ENCODE data around the gene GPX3. TPM values are rescaled to one million over a fixed set of nuclear protein-coding genes. Genes with fewer than 3 reads are reported as not detected.

GPX3 gene
- 32.5 TPM for total RNA-seq (ENCODE audit: unreplicated experiment)
- long read RNA-seq, transcript GPX3-201 (5 exons, 1,636 nt): major isoform, 51 of 54 reads
- long read RNA-seq, partial matches to known transcripts: 0 of 54 reads
- long read RNA-seq, other reads (novel, unspliced or antisense): 0 of 54 reads

DNA sequence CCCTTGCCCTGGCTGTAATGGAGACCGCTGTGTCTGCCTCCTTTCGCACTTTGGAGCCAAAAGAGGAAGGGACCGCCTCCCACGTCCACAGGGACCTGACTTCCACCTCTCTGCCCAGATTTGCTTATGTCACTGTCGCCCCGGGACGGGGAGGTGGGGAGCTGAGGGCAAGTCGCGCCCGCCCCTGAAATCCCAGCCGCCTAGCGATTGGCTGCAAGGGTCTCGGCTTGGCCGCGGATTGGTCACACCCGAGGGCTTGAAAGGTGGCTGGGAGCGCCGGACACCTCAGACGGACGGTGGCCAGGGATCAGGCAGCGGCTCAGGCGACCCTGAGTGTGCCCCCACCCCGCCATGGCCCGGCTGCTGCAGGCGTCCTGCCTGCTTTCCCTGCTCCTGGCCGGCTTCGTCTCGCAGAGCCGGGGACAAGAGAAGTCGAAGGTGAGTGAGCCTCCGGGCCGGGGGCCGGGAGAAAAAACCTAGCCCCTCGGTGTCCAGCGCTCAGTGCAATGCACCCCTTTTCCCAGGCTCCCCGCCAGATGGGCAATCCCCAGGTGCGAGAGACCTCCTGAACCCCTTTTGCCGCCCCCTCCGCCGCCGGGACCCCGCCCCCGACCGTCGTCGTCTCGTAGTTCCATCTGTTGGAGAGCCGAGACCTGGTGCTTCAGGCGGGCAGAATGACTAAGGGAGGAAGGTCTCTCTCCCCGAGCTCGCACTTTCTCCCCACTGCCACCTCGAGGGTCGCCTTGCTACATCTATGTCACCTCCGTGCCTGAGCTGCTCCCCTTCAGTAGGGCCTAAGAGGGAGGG, at the start of gene GPX3:
GPX3 (plus strand) TSS at position 288 of the 807 bp plus-strand sequence; CDS start at position 352, 64 bp downstream.
- H3K9me3 Mint-ChIP-seq (ENCODE audit: unreplicated experiment): no peaks in the 10 kb centered on the region
- H3K36me3 Mint-ChIP-seq (ENCODE audit: low read depth, unreplicated experiment): no peaks in the 10 kb centered on the region
- peak within 1 kb of the TSS; percentile 88 for H3K4me3 Mint-ChIP-seq (ENCODE audit: unreplicated experiment)
- DNase-seq (ENCODE audit: low spot score): peak; percentile 79
- H3K4me1 Mint-ChIP-seq (ENCODE audit: unreplicated experiment): peaks cover 4% of the 10 kb centered on the region
- H3K27me3 Mint-ChIP-seq (ENCODE audit: unreplicated experiment): peaks cover 7% of the 10 kb centered on the region
- H3K27ac Mint-ChIP-seq (ENCODE audit: unreplicated experiment): no peak within 1 kb of the TSS
- TF ChIP-seq CTCF (IDR thresholded peaks at IDR 0.05; ENCODE audit: unreplicated experiment): no peak

- Mint-ChIP-seq H3K36me3 (ENCODE audit: low read depth, unreplicated experiment) (peaks cover 4% of the 10 kb centered on the region), H3K9me3 (ENCODE audit: unreplicated experiment) (no peaks in the 10 kb centered on the region), H3K4me3 (ENCODE audit: unreplicated experiment) (no peak overlapping the region), H3K4me1 (ENCODE audit: unreplicated experiment) (no peaks in the 10 kb centered on the region), H3K27me3 (ENCODE audit: unreplicated experiment) (no peaks in the 10 kb centered on the region), H3K27ac (ENCODE audit: unreplicated experiment) (no peak overlapping the region)
- TF ChIP-seq CTCF (IDR thresholded peaks at IDR 0.05; ENCODE audit: unreplicated experiment): no peak
- DNase-seq (ENCODE audit: low spot score): no peak
Observed at GRCh38 chr5:150978590-150978989, 41.8 kb upstream of the GPX3 start.

- Mint-ChIP-seq H3K27ac (ENCODE audit: unreplicated experiment) (no peak overlapping the region), H3K36me3 (ENCODE audit: low read depth, unreplicated experiment) (peaks cover 15% of the 10 kb centered on the region), H3K9me3 (ENCODE audit: unreplicated experiment) (peaks cover 10% of the 10 kb centered on the region), H3K27me3 (ENCODE audit: unreplicated experiment) (no peaks in the 10 kb centered on the region), H3K4me1 (ENCODE audit: unreplicated experiment) (peaks cover 3% of the 10 kb centered on the region), H3K4me3 (ENCODE audit: unreplicated experiment) (no peak overlapping the region)
- no peak for TF ChIP-seq CTCF (IDR thresholded peaks at IDR 0.05; ENCODE audit: unreplicated experiment)
- no peak for DNase-seq (ENCODE audit: low spot score)
Observed at GRCh38 chr5:150987746-150988145, 32.6 kb upstream of the GPX3 start.

- DNase-seq (ENCODE audit: low spot score): no peak
- peaks cover 17% of the 10 kb centered on the region for H3K36me3 Mint-ChIP-seq (ENCODE audit: low read depth, unreplicated experiment)
- H3K9me3 Mint-ChIP-seq (ENCODE audit: unreplicated experiment): peaks cover 13% of the 10 kb centered on the region
- no peaks in the 10 kb centered on the region for H3K27me3 Mint-ChIP-seq (ENCODE audit: unreplicated experiment)
- peaks cover 3% of the 10 kb centered on the region for H3K4me1 Mint-ChIP-seq (ENCODE audit: unreplicated experiment)
- no peak for TF ChIP-seq CTCF (IDR thresholded peaks at IDR 0.05; ENCODE audit: unreplicated experiment)
- no peak overlapping the region for H3K27ac Mint-ChIP-seq (ENCODE audit: unreplicated experiment)
- H3K4me3 Mint-ChIP-seq (ENCODE audit: unreplicated experiment): no peak overlapping the region
Observed at GRCh38 chr5:150989695-150990094, 30.7 kb upstream of the GPX3 start.

DNA sequence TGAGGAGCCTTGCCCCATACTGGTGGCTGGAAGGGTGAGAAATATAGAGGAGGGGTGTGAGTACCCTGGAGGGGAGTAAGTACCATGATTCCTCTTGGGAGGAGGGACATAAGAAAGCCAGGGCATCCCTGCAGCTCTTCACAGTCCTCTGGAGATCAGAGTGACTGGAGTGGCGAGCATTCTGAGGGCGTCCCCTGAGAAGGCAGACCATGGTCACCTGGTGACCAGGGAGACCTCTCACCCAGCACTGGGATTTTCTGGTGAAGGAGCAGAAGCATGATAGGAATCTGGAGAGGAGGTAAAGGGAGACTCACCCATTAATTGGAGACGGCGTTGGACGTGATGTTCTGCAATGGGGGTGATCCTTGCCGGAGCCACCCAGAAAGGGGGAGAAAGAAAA, 27.7 kb upstream of the GPX3 start:
- Mint-ChIP-seq H3K36me3 (ENCODE audit: low read depth, unreplicated experiment) (peaks cover 14% of the 10 kb centered on the region), H3K4me1 (ENCODE audit: unreplicated experiment) (no peaks in the 10 kb centered on the region), H3K9me3 (ENCODE audit: unreplicated experiment) (peaks cover 13% of the 10 kb centered on the region), H3K27me3 (ENCODE audit: unreplicated experiment) (no peaks in the 10 kb centered on the region), H3K4me3 (ENCODE audit: unreplicated experiment) (no peak overlapping the region), H3K27ac (ENCODE audit: unreplicated experiment) (no peak overlapping the region)
- DNase-seq (ENCODE audit: low spot score): no peak
- TF ChIP-seq CTCF (IDR thresholded peaks at IDR 0.05; ENCODE audit: unreplicated experiment): no peak

Measured in endothelial cell (in vitro differentiated cells).